Osteocyte (in vitro differentiated cells): ENCODE data around the gene C20orf141. TPM values are rescaled to one million over a fixed set of nuclear protein-coding genes. Genes with fewer than 3 reads are reported as not detected.

Source experiments
- DNase-seq: peaks from one replicate; pipeline ENCODE4 v3.0.0; 2021; ENCODE audit warnings: mixed read lengths; ENCODE audit not compliant: unreplicated experiment; ENCODE audit errors: extremely low spot score
- H3K27ac Mint-ChIP-seq: one replicate; pipeline ENCODE4 v1.8.0; 2021; ENCODE audit warnings: mild to moderate bottlenecking, mixed read lengths; ENCODE audit not compliant: unreplicated experiment
- H3K27me3 Mint-ChIP-seq: one replicate; pipeline ENCODE4 v1.8.0; 2021; ENCODE audit warnings: mixed read lengths; ENCODE audit not compliant: unreplicated experiment
- H3K36me3 Mint-ChIP-seq: one replicate; pipeline ENCODE4 v1.8.0; 2021; ENCODE audit warnings: mixed read lengths; ENCODE audit not compliant: unreplicated experiment
- H3K4me1 Mint-ChIP-seq: one replicate; pipeline ENCODE4 v1.8.0; 2021; ENCODE audit warnings: mixed read lengths; ENCODE audit not compliant: unreplicated experiment
- H3K4me3 Mint-ChIP-seq: one replicate; pipeline ENCODE4 v1.8.0; 2021; ENCODE audit warnings: mild to moderate bottlenecking, moderate library complexity, mixed read lengths; ENCODE audit not compliant: unreplicated experiment
- H3K9me3 Mint-ChIP-seq: one replicate; pipeline ENCODE4 v1.8.0; 2021; ENCODE audit warnings: mixed read lengths; ENCODE audit not compliant: unreplicated experiment
- total RNA-seq: library from RNA; stranded (reverse); gene quantifications from 2 replicates; pipeline ENCODE4 v1.2.1, GENCODE V29; 2021
- TF ChIP-seq, protein P1 (sequence below): fragments of 200-600 bp; sonication (generic); IDR thresholded peaks from 2 replicates; pipeline ENCODE4 v1.5.0; 2021; ENCODE audit warnings: antibody characterized with exemption, mild to moderate bottlenecking, moderate library complexity

The C20orf141 gene
- total RNA-seq, 1 donor from 2014 or later, result not detected

DNA sequence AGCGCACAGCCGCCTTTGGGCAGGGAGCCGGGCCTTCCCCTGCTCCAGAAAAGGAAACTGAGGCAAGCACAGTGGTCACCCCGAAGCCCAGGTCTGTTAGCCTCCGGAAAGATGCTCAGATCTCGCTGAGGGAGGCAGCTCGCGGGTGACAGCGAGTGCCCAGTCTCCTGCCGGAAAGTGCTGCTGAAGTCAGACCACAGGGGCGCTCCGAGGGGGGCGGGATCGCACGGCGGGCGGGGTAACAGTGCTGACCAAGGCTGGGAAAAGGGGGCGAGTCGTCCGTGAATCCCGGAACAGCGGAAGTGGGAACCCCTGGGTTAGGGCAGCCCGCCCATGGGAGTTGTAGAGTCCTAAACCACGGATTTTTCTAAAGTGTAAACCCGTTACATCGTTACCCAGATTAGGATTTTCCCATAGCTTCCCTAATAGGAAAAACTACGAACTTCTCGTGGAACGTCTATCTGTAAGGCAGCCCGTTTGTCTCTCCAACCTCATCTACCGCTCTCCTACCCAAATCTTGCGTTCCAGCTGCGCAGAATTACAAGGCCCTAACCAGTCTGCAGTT is 26.3 kb downstream of the C20orf141 start:
- Mint-ChIP-seq H3K27me3 (no peaks in the 10 kb centered on the region), H3K4me3 (peak overlapping the region; percentile 85), H3K4me1 (peaks cover 16% of the 10 kb centered on the region), H3K27ac (peak overlapping the region; percentile 72), H3K9me3 (no peaks in the 10 kb centered on the region), H3K36me3 (peaks cover 16% of the 10 kb centered on the region)
- no peak for DNase-seq
- TF ChIP-seq, protein P1, sequence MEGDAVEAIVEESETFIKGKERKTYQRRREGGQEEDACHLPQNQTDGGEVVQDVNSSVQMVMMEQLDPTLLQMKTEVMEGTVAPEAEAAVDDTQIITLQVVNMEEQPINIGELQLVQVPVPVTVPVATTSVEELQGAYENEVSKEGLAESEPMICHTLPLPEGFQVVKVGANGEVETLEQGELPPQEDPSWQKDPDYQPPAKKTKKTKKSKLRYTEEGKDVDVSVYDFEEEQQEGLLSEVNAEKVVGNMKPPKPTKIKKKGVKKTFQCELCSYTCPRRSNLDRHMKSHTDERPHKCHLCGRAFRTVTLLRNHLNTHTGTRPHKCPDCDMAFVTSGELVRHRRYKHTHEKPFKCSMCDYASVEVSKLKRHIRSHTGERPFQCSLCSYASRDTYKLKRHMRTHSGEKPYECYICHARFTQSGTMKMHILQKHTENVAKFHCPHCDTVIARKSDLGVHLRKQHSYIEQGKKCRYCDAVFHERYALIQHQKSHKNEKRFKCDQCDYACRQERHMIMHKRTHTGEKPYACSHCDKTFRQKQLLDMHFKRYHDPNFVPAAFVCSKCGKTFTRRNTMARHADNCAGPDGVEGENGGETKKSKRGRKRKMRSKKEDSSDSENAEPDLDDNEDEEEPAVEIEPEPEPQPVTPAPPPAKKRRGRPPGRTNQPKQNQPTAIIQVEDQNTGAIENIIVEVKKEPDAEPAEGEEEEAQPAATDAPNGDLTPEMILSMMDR, result no peak

DNA sequence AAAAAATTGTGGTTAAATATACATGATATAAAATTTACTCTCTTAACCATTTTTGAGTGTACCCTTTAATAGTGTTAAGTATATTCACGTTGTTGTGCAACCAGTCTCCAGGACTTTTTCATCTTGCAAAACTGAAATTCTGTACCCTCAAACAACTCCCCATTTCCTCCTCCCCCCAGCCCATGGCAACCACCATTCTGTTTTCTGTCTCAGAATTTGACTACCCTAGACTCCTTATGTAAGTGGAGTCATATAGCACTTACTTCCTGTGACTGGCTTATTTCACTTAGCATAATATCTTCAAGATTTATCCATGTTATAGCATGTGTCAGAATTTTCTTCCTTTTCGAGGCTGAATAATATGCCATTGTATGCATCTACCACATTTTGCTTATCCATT is 30.8 kb downstream of the C20orf141 start:
- H3K4me3 Mint-ChIP-seq, result no peak overlapping the region
- TF ChIP-seq, protein P1, result no peak

DNA sequence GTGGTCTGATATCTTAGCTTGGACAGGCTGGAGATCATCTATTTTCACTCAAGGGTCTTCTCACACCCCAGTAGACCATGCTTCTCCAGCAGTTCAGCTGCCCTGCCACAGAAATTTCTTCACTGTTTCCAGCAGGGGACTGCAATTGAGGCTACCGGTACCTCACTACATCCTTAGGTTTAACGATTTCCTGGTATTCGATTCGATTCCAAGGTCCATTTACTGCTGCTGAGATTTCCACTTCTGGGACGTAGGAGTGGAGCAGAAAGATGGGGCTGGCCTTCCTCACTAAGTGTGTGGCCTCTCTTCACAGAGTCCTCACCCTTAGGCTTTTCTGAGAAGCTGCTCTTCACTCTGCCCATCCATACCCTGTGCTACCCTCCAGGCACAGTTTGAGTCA is 31.9 kb downstream of the C20orf141 start:
- no peaks in the 10 kb centered on the region for H3K27me3 Mint-ChIP-seq
- H3K9me3 Mint-ChIP-seq, result no peaks in the 10 kb centered on the region
- TF ChIP-seq, protein P1, result no peak
- H3K4me1 Mint-ChIP-seq, result peaks cover 2% of the 10 kb centered on the region
- H3K27ac Mint-ChIP-seq, result no peak overlapping the region
- peaks cover 6% of the 10 kb centered on the region for H3K36me3 Mint-ChIP-seq
- DNase-seq, result no peak
- no peak overlapping the region for H3K4me3 Mint-ChIP-seq

More for the DNA sequence above, 30.8 kb downstream of the C20orf141 start:
- H3K4me1 Mint-ChIP-seq, result peaks cover 6% of the 10 kb centered on the region
- H3K27ac Mint-ChIP-seq, result no peak overlapping the region
- H3K36me3 Mint-ChIP-seq, result peaks cover 6% of the 10 kb centered on the region
- no peaks in the 10 kb centered on the region for H3K27me3 Mint-ChIP-seq
- DNase-seq, result peak; percentile 2
- H3K9me3 Mint-ChIP-seq, result no peaks in the 10 kb centered on the region

DNA sequence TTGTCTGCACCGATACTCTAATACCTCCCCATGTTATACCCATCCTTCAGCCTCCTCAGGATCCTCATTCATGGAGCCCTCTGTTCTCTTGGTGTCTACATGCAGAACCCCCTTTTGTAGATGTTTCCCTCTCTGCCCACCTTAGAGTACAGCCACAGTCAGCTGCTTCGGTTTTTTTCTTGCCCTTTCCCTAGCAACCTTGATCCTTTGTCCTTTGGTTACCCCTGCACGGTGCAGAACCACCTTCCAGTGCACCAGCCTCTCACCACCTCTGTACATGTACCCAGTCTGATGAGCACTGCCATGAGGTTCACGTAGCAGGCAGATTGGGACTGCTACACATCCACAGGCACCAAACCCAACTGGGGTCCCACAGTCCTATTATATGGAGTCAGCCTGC is 33.0 kb downstream of the C20orf141 start:
- no peak overlapping the region for H3K27ac Mint-ChIP-seq
- H3K4me3 Mint-ChIP-seq, result no peak overlapping the region
- H3K4me1 Mint-ChIP-seq, result peaks cover 3% of the 10 kb centered on the region
- no peaks in the 10 kb centered on the region for H3K27me3 Mint-ChIP-seq
- peak; percentile 51 for DNase-seq
- no peaks in the 10 kb centered on the region for H3K9me3 Mint-ChIP-seq
- TF ChIP-seq, protein P1, result no peak
- peaks cover 6% of the 10 kb centered on the region for H3K36me3 Mint-ChIP-seq

DNA sequence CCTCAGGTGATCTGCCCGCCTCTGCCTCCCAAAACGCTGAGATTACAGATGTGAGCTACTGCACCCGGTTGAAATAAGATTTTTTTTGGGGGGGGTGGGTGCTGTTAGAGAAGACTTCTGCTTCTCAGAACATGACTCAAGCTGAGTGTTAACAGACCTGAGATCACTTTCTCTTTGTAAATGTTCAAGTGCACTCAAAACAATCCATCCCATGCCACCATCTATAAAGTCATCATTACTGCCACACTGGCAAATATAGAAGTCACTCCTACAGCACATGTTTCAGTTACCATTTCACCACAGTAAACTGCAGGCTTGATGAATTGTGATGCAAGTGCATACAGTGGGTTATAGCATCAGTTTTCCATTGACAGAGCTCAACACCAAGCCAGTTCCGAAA is 34.7 kb downstream of the C20orf141 start:
- TF ChIP-seq, protein P1, result no peak
- Mint-ChIP-seq H3K36me3 (peaks cover 8% of the 10 kb centered on the region), H3K9me3 (no peaks in the 10 kb centered on the region), H3K27me3 (no peaks in the 10 kb centered on the region), H3K4me1 (peaks cover 3% of the 10 kb centered on the region), H3K27ac (no peak overlapping the region), H3K4me3 (no peak overlapping the region)
- no peak for DNase-seq
